Mesendoderm (in vitro differentiated cells): ENCODE measurements around the gene MRO.

Source experiments
- DNase-seq: peaks from one replicate; pipeline ENCODE4 v3.0.0; 2013
- H2AK5ac ChIP-seq: 2 replicates; pipeline ENCODE4 v1.6.1; 2013; ENCODE audit warnings: low read length, inconsistent platforms
- H2BK120ac ChIP-seq: 2 replicates; pipeline ENCODE4 v1.6.1; 2013; ENCODE audit warnings: low read depth, mild to moderate bottlenecking, low read length, moderate library complexity, mixed read lengths
- H2BK15ac ChIP-seq: replicated peaks from 2 replicates; pipeline ENCODE4 v1.6.1; 2013; ENCODE audit warnings: low read depth, mild to moderate bottlenecking, moderate library complexity
- H2BK5ac ChIP-seq: 2 replicates; pipeline ENCODE4 v1.6.1; 2013; ENCODE audit warnings: low read length, inconsistent platforms
- H3K18ac ChIP-seq: 2 replicates; pipeline ENCODE4 v1.6.1; 2013; ENCODE audit warnings: mild to moderate bottlenecking, low read length, mixed read lengths
- H3K23ac ChIP-seq: one replicate; pipeline ENCODE4 v1.6.1; 2013; ENCODE audit warnings: low read length
- H3K27ac ChIP-seq: 2 replicates; pipeline ENCODE4 v1.5.1; 2013; ENCODE audit warnings: low read depth, mild to moderate bottlenecking, inconsistent platforms, low read length, moderate library complexity
- H3K27me3 ChIP-seq: 2 replicates; pipeline ENCODE4 v1.6.1; 2013; ENCODE audit warnings: low read length, control low read depth, mild to moderate bottlenecking, inconsistent platforms; ENCODE audit not compliant: insufficient read depth, poor library complexity
- H3K36me3 ChIP-seq: 2 replicates; pipeline ENCODE4 v1.6.1; 2013; ENCODE audit warnings: low read length, inconsistent platforms; ENCODE audit not compliant: control insufficient read depth, insufficient read depth
- H3K4ac ChIP-seq: one replicate; pipeline ENCODE4 v1.6.1; 2013; ENCODE audit warnings: low read depth, mild to moderate bottlenecking, low read length, moderate library complexity
- H3K4me1 ChIP-seq: 2 replicates; pipeline ENCODE4 v1.6.1; 2013; ENCODE audit warnings: low read depth, low read length, inconsistent platforms; ENCODE audit not compliant: control insufficient read depth
- H3K4me2 ChIP-seq: 2 replicates; pipeline ENCODE4 v1.6.1; 2013; ENCODE audit warnings: low read length
- H3K4me3 ChIP-seq: 2 replicates; pipeline ENCODE4 v1.5.1; 2013; ENCODE audit warnings: mild to moderate bottlenecking, low read length
- H3K56ac ChIP-seq: one replicate; pipeline ENCODE4 v1.6.1; 2013; ENCODE audit warnings: low read length
- H3K79me1 ChIP-seq: 2 replicates; pipeline ENCODE4 v1.6.1; 2013; ENCODE audit warnings: low read length, inconsistent platforms
- H3K79me2 ChIP-seq: 2 replicates; pipeline ENCODE4 v1.6.1; 2013; ENCODE audit warnings: mild to moderate bottlenecking, low read length; ENCODE audit not compliant: control insufficient read depth, insufficient read depth
- H3K9ac ChIP-seq: 2 replicates; pipeline ENCODE4 v1.6.1; 2013; ENCODE audit warnings: low read length, inconsistent platforms
- H4K5ac ChIP-seq: one replicate; pipeline ENCODE4 v1.6.1; 2013; ENCODE audit warnings: low read length
- H4K8ac ChIP-seq: one replicate; pipeline ENCODE4 v1.6.1; 2013; ENCODE audit warnings: low read depth, mild to moderate bottlenecking, control low read depth, low read length, moderate library complexity
- WGBS: extraction: QIAGEN DNeasy Blood & Tissue Kit; methylation state at CpG from one replicate; pipeline ENCODE4 v1.1.7; 2013; ENCODE audit warnings: low lambda C conversion rate, missing lambda C conversion rate; ENCODE audit not compliant: insufficient coverage; ENCODE audit errors: extremely low coverage; 5-methylcytosine and 5-hydroxymethylcytosine counted together

Gene MRO

DNA sequence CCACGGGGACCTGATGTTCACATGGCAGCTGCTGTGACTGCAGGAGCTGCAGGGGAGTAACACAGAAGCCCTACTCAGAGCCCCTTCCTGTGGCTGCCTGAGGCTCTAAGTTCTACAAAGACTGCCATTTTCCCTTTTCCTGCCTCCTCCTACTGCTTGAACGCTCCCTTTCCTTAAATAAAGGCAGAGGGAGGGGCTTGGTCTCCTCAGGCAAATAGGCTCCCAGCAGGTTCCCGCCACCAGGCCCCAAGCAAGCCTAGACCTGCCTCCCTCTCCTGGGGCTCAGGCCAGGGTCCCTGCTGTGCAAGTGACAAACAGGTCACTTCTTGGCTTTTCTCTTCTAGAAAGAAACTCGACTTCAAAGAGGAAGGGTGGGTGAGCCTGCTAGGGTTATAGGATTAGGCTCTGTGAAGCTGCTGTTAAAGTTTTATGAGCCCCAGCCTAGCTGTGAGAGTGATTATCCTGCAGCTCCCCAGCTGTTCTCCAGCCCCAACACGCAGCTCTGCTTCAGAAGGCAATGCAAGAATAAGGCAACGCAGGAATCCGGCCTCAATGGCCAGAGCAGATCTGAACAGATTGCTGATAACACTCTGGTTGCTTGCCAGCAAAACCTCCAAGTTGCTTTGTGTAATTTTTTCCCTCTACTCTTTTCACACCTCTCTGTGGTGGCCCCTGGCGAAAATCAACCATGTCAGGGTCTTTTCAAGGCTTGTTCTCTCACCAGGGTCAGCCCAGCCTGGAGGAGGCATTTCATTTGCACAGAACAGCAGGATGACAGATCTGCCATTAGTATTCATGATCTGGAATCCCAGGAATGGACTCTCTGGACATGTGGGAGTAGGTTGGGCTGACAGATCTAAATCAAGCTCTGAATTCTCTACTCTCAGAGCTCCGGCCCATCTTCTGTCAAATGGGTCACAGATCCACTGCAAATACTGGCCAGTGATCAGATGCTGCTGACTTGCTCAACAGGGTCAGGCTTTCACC, 71.3 kb downstream of the MRO start:
- H2BK120ac ChIP-seq = peak overlapping the region; percentile 17
- DNase-seq = peak; percentile 89
- no peaks in the 10 kb centered on the region for H3K27me3 ChIP-seq
- peak overlapping the region; percentile 80 for H2BK5ac ChIP-seq
- H3K9ac ChIP-seq = no peak overlapping the region
- no peak overlapping the region for H3K4me3 ChIP-seq
- H2BK15ac ChIP-seq = no peak overlapping the region
- H3K27ac ChIP-seq = peak overlapping the region; percentile 81
- peak overlapping the region; percentile 76 for H3K56ac ChIP-seq
- H3K4me1 ChIP-seq = peaks cover 14% of the 10 kb centered on the region
- H3K4me2 ChIP-seq = no peak overlapping the region
- H3K23ac ChIP-seq = no peak overlapping the region
- H4K5ac ChIP-seq = no peak overlapping the region
- no peak overlapping the region for H4K8ac ChIP-seq
- H3K36me3 ChIP-seq = no peaks in the 10 kb centered on the region
- no peaks in the 10 kb centered on the region for H3K79me1 ChIP-seq
- H3K79me2 ChIP-seq = no peaks in the 10 kb centered on the region
- WGBS = no CpG with 5 or more reads among the region's 9 CpGs
- no peak overlapping the region for H2AK5ac ChIP-seq
- peak overlapping the region; percentile 68 for H3K18ac ChIP-seq
- no peak overlapping the region for H3K4ac ChIP-seq

DNA sequence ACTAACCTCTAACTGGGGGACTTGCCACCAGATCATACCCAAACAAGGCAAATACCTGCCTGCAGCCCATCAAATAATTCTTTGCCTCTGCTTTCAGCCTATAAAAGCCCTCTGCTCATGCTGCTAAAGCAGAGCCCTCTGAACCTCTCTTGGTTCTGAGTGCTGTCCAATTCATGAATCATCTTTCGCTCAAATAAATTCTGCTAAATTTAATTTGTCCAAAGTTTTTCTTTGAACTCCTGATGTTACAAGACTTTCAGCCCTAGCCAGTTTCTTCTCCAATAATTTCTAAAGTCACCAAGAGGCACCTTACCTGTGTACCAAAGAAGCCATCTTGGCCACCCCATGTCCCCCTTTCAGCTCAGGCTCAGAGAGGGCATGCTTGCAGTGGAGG, 72.0 kb downstream of the MRO start:
- Histone ChIP-seq H2BK5ac (peak overlapping the region; percentile 80), H2AK5ac (no peak overlapping the region), H3K79me1 (no peaks in the 10 kb centered on the region), H3K27ac (peak overlapping the region; percentile 81), H3K79me2 (no peaks in the 10 kb centered on the region), H4K8ac (no peak overlapping the region), H2BK120ac (peak overlapping the region; percentile 17), H3K27me3 (no peaks in the 10 kb centered on the region), H3K9ac (no peak overlapping the region), H3K4me3 (no peak overlapping the region), H3K56ac (peak overlapping the region; percentile 76), H3K18ac (peak overlapping the region; percentile 68), H3K4ac (no peak overlapping the region), H3K4me2 (no peak overlapping the region), H2BK15ac (no peak overlapping the region), H3K23ac (no peak overlapping the region), H3K4me1 (peaks cover 14% of the 10 kb centered on the region), H3K36me3 (no peaks in the 10 kb centered on the region), H4K5ac (no peak overlapping the region)
- WGBS = no CpG with 5 or more reads among the region's 1 CpG
- DNase-seq = no peak

DNA sequence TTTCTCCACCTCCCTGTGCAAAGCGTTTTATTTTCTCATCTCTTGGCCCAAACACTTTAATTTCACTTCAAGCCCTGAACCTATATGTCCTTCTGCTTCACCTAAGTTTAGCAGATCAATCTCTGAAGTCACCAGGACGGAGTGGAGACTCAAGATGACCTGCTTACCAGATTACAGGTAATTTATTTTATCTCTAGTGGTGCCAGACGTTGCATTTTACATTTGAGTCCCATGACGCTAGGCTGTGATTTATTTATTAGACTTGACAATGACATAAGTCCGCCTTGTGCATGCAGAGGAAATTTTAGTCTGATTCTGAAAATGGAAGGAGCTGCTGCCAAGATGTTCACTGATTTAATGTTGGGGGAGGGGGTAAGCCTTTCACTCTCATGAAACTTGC, 73.9 kb downstream of the MRO start:
- H3K23ac ChIP-seq = no peak overlapping the region
- no peak overlapping the region for H2BK5ac ChIP-seq
- no peaks in the 10 kb centered on the region for H3K79me2 ChIP-seq
- H4K5ac ChIP-seq = no peak overlapping the region
- H3K4ac ChIP-seq = no peak overlapping the region
- H4K8ac ChIP-seq = no peak overlapping the region
- H3K56ac ChIP-seq = no peak overlapping the region
- H3K79me1 ChIP-seq = no peaks in the 10 kb centered on the region
- H2BK120ac ChIP-seq = no peak overlapping the region
- H3K36me3 ChIP-seq = no peaks in the 10 kb centered on the region
- peaks cover 14% of the 10 kb centered on the region for H3K4me1 ChIP-seq
- no peak overlapping the region for H3K4me3 ChIP-seq
- H3K18ac ChIP-seq = no peak overlapping the region
- WGBS = no CpG with 5 or more reads among the region's 5 CpGs
- DNase-seq = no peak
- no peak overlapping the region for H2BK15ac ChIP-seq
- no peak overlapping the region for H3K4me2 ChIP-seq
- no peak overlapping the region for H3K27ac ChIP-seq
- H2AK5ac ChIP-seq = no peak overlapping the region
- H3K27me3 ChIP-seq = no peaks in the 10 kb centered on the region
- no peak overlapping the region for H3K9ac ChIP-seq
